Effector CD8-positive, alpha-beta T cell (primary cell): Measurements from ENCODE around the gene INS.
"Not testable (repeated sequence)": the region's sequence is repeated elsewhere in the genome, so short reads cannot be mapped to it uniquely, and the experiment has no call there.

Experiments
- DNase-seq: peaks from one replicate; lab custom pipeline; 2025; lab: John Stamatoyannopoulos, UW

INS gene

GRCh38 chr11:2198621-2199365 lies 37.8 kb upstream of the INS start:
- DNase-seq, result no peak

GRCh38 chr11:2197771-2198520 lies 36.9 kb upstream of the INS start:
- DNase-seq, result no peak

DNA sequence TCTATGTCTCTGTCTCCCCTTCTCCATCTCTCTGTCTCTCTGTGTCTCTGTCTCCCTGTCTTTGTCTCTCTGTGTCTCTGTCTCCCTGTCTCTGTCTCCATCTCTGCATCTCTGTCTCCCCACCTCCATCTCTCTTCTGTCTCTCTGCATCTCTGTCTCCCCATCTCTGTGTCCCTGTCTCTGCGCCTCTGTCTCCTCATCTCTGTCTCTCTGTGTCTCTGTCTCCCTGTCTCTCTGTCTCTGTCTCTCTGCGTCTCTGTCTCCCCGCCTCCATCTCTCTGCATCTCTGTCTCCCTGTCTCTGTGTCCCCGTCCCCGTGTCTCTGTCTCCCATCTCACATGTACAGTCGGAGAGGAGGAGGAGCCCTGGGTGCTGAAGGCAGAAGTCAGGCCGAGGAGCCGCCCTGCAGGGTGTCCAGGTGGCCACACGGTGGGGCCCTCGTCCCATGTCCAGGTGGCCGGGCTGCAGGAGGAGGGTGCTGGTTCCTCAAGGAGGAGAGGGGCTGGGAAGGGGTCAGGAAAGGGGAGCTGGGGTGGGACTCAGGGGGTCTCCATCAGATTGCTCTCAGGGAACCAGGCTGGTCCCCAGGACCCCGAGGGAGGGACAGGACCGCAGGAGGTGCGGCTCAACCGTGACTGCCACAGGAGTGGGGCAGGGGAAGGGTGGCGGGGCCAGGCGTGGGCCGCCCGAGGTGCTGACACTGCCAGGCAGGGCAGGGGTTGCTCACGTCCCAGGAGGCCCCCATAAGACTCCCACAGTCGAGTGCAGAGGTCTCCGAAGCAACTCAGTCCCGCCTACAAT lies 36.2 kb upstream of the INS start:
- DNase-seq, result peak; percentile 45

GRCh38 chr11:2195756-2196088 lies 34.7 kb upstream of the INS start:
- no peak for DNase-seq

- peak; percentile 31 for DNase-seq
Observed at GRCh38 chr11:2194877-2195755, 34.1 kb upstream of the INS start.

GRCh38 chr11:2193888-2194595 lies 33.0 kb upstream of the INS start:
- DNase-seq, result not testable (repeated sequence)

DNA sequence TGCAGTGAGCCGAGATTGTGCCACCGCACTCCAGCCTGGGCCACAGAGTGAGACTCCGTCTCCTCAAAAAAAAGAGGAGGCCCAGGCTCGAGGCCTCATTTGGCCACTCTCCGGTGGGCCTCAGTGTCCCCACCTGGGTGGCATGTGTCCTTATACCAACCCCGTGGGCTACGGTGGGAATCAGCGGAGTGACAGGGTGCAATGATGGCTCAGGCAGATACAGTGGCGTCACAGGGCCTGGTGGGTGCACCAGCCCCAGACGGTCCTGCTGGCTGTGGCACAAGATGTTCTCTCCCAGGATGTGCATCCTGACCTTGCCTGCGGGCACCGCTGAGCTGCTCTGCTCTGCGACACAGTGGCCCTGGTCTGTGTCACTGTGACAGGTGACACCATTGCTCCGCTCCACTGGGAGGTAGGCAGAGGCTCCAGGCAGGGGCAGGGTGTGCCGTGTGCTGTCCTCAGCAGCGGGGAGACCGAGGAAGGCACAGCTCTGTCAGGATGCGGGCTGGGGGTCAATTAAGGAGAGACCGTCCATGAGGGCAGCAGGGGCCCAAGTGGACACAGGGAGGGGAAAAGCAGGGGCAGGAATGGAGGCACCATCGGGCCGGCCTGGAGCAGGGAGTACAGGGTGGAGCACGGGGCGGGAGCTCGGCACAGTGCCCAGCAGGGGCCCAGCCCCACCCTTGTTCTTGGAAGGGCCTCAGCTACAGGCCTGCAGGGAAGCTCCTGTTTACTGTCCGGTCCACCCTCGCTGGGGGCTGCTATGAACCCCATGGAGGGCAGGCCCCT lies 32.3 kb upstream of the INS start:
- no peak for DNase-seq

DNA sequence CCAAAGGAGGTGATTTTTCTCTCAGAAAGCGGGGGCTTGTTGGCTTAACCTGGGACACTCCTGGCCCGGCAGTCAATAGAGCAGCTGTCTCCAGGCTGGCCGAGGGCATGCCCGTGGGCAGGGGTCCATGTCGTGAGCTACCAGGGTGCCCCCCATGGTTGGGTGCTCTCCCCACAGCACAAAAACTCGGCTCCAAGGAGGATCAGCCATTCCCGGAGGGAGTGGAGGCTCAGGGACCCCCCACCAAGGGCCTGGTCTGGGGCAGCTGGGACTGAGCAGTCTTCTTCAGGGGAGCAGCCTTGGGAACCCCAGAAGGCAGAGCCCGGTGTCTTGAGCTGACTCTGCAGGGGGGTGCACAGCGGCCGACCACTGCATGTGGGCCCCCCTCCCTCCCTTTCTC lies 31.4 kb upstream of the INS start:
- no peak for DNase-seq

- DNase-seq, result no peak
Observed at GRCh38 chr11:2191883-2192282, 30.9 kb upstream of the INS start.

DNA sequence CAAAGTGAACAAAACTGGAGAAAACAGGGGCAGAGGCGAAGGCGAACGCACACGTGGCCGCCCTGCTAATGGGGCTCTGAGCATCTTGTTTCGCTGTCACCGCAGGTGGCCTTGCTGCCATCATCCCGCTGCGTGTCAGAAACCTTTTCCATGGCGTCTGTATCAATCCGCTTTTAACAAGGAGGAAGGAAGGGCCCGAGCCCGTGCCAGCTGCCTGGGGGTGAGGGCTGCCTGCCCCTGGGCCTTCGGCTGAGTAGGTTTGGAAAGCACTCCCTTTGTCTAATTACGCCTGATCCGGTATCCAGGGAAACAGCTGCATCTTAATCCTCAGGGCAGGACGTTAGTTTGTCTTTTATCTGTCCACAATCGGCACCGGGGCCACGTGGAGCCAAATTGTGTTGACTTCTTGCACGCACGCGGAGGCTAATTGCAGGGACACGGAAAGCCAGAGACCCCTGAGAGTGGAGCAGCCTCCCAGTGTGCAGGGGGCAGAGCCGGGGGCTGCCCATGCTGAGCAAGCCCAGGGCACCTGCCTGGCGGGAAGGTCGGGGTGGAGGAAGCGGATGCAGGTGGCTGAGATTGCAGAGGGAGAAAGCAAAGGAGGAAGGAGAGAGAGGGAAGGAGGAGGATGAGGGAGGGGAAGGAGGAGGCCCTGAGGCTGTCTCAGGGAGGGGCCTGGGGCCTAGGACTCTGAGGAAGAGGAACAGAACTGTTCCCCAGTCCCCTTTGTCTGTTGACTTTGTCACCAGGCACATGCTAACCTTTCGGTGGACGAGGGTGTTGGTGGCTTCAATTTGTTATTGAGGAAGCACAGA lies 29.9 kb upstream of the INS start:
- no peak for DNase-seq

DNA sequence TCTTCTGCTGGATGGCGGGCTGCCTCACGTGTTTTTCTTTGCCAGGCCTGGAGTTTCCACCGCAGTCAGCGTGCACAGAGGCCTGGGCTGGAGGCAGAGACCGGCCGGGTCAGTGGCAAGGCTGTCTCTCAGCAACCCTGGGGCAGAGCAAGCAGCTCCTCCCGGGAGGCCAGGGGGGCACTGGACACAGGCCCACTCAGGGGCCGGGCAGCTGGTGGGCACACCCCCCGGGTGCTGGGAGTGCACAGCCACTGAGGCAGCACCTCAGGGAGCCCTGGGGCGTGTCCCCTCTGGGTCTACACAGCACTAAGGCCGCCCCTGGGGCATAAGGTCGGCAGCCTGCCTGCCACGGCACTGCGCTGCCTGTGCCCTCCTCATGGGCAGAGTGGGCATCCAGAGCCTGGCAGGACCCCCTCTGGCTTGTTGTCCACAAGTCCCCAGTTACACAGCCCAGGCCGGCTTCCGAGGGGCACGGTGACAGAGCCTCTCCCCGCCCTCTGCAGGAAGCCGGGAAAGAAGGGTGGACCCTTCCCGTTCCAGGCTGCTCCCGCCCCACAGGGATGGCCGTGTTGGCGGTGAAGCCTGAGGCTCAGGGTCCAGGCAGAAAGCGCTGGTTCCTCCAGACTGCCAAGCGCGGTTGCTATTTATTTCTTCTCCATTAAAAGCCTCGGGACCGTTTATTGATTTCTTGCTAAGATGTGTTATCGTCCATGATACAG lies 29.1 kb upstream of the INS start:
- no peak for DNase-seq

DNA sequence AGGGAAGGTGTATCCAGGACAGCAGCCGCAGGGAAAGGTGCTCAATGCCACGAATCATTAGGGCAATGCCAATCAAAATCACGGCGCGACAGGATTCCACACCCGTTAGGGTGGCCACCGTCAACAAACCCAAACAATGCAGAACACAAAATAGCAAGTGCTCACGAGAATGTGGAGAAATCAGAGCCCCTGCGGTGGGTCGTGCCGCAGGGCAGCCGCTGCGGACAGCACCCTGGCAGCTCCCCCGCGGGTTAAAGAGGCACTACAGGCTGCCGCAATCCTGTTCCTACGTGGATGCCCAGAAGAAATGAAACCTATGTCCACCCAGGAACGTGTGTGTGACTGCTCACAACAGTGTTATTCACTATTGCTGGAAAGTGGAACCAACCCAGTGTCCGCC lies 27.7 kb upstream of the INS start:
- DNase-seq, result no peak

- no peak for DNase-seq
Observed at GRCh38 chr11:2187280-2187707, 26.3 kb upstream of the INS start.

GRCh38 chr11:2186669-2187279 lies 25.8 kb upstream of the INS start:
- DNase-seq, result peak; percentile 39

DNA sequence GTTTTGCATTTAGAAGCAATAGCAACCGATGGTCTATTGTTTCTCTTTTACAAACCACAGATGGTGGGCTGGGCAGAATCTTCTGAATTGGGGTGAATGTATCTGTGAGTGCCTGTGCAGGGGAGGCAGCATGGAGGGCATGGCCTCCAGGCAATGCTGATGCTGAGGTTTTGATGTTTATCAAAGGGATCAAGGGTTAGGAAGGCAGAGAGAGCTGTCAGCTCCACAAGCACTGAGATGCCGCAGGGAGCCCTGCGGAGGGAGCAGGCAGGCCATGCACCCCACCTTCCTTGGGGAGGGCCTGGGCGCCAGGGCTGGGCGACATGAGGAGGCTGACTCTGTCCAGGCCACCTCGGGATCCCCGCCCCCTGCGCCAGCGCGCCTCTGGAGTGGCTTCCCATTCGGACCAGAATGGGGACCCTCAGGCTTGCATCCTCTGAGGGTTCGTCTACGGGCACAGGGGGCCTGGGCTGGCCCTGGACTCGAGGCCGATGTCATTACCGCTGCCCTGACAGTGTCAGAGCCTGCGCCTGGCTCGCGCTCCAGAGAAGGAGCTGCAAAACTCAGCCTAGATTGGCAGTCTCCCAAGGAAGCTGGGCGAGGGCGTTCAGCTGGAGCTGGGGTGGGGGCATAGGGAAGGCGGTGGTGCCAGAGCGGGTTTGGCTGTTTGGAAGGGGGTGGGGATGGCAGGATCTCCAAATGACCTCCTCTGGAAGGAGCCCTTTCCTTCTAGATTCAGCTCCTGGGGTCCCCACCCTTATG lies 24.5 kb upstream of the INS start:
- no peak for DNase-seq

GRCh38 chr11:2182692-2183474 lies 21.9 kb upstream of the INS start:
- DNase-seq, result no peak

GRCh38 chr11:2182075-2182474 lies 21.1 kb upstream of the INS start:
- no peak for DNase-seq
